ENCODE data around the gene EXOC3L4.

GRCh38 chr14:103110681-103111231 lies 16.2 kb downstream of the EXOC3L4 start:
- TF ChIP-seq EZH2 (IDR thresholded peaks at IDR 0.05; ENCODE audit: low read length, unreplicated experiment) (no peak), EZH2phosphoT487 (IDR thresholded peaks at IDR 0.05; ENCODE audit: borderline replicate concordance, low read length) (no peak), CTCF (conservative IDR thresholded peaks at IDR 0.05; ENCODE audit: low read depth, low read length) (no peak)
